Activated T-cell treated with anti-CD3 and anti-CD28 coated beads, Interleukin-2, amount 50 U/mL, for 48 hours (primary cell): ENCODE measurements around the gene ATP10A.

ENCODE experiments used
- DNase-seq, 2 experiments: peaks; one replicate each; pipeline ENCODE4 v3.0.0-alpha.2; 2020

ATP10A gene

GRCh38 chr15:25734680-25735355 is 128.3 kb downstream of the ATP10A start:
- DNase-seq = no peak

- DNase-seq = no peak
These were observed 129.1 kb downstream of the ATP10A start for GRCh38 chr15:25733856-25734679.

GRCh38 chr15:25733036-25733855 is 129.9 kb downstream of the ATP10A start:
- no peak for DNase-seq

GRCh38 chr15:25732191-25732590 is 130.9 kb downstream of the ATP10A start:
- no peak for DNase-seq

- no peak for DNase-seq
These were observed 131.7 kb downstream of the ATP10A start for GRCh38 chr15:25731411-25731810.

GRCh38 chr15:25730918-25731317 is 132.2 kb downstream of the ATP10A start:
- no peak for DNase-seq

- DNase-seq = no peak
These were observed 134.3 kb downstream of the ATP10A start for GRCh38 chr15:25728816-25729215.

GRCh38 chr15:25727867-25728600 is 135.1 kb downstream of the ATP10A start:
- peak in 1 of 2 experiments; percentile 7 for DNase-seq

- DNase-seq = peak in 1 of 2 experiments; percentile 9
These were observed 136.0 kb downstream of the ATP10A start for GRCh38 chr15:25727116-25727515.

GRCh38 chr15:25725758-25726157 is 137.4 kb downstream of the ATP10A start:
- peak in 1 of 2 experiments; percentile 6 for DNase-seq

- no peak for DNase-seq
These were observed 138.2 kb downstream of the ATP10A start for GRCh38 chr15:25724899-25725298.

GRCh38 chr15:25721605-25721955 is 141.5 kb downstream of the ATP10A start:
- DNase-seq = no peak

GRCh38 chr15:25719101-25719985 is 143.8 kb downstream of the ATP10A start:
- DNase-seq = no peak

- DNase-seq = no peak
These were observed 144.5 kb downstream of the ATP10A start for GRCh38 chr15:25718597-25718996.

- no peak for DNase-seq
These were observed 145.0 kb downstream of the ATP10A start for GRCh38 chr15:25718169-25718536.

- DNase-seq = no peak
These were observed 145.5 kb downstream of the ATP10A start for GRCh38 chr15:25717457-25718168.

GRCh38 chr15:25717127-25717456 is 146.0 kb downstream of the ATP10A start:
- DNase-seq = no peak

- no peak for DNase-seq
These were observed 146.6 kb downstream of the ATP10A start for GRCh38 chr15:25716414-25717126.

GRCh38 chr15:25715536-25716413 is 147.4 kb downstream of the ATP10A start:
- DNase-seq = no peak

- no peak for DNase-seq
These were observed 148.6 kb downstream of the ATP10A start for GRCh38 chr15:25714538-25714840.
